HG02884 (cell line): ENCODE data around the gene GATA6.
"Not testable (repeated sequence)": the region's sequence is repeated elsewhere in the genome, so short reads cannot be mapped to it uniquely, and the experiment has no call there.

Source experiments
- ATAC-seq: cut with Tn5 transposase; IDR thresholded peaks from one replicate; pipeline ENCODE4 v1.9.1; 2021; ENCODE audit warnings: mild to moderate bottlenecking, moderate library complexity; ENCODE audit not compliant: unreplicated experiment

Gene GATA6

DNA sequence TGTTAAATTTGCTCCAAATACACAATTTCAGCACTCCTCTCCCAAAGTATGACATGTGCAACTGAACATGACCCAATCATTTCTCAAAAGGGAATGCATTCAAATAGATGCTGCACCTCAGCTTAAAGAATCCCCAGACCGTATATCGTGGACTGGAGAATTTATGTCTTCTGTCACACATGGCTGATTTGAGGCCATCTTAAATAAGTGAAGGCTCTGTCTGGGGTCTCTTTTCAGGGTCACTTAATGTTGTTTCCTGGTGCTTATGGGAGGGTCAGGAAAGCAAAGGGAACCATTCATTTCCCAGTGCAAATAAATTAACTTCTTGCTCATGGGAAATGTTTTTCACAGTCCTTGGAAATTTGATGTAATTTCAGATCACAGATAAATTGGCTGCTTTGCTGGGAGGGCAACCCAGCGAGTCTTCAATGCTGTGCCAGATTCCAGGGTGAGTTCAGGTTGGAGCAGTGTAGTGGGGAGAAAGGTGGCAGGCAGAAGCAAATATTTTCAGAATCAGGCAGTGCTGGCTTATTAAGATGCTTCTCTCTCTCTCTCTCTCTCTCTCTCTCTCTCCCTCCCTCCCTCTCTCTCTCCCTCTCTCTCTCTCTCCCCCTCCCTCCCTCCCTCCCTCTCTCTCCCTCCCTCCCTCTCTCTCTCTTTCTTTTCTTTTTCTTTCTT lies 34.3 kb downstream of the GATA6 start:
- ATAC-seq, result no peak

DNA sequence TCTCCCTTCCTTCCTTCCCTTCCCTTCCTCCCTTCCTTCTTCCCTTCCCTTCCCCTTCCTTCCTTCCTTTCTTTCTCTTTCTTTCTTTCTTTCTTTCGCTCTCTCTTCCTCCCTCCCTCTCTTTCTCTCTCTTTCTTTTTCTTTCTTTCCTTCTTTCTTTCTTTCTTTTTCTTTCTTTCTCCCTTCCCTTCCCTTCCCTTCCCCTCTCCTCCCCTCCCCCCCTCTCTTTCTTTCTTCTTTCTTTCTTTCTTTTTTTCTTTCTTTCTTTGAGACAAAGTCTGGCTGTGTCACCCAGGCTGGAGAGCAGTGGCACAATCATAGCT lies 34.8 kb downstream of the GATA6 start:
- no peak for ATAC-seq

DNA sequence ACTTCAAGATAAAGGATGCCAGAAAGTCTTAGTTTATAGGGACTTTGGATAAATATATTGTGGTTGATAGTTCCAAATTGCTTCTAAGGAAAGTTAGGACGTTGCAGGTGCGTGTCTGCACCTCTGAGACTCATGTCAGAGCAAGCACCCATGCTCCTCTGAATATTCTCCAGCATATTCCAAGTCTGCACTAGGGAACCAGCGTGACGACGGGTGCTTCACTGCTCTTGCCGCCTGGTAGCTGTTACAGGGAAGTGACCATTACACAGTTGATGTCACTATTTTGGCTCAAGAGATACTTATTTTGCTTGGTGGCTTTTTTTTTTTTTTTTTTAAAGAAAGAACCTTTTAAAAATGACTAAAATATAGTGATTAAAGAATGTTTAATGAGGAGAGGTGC lies 35.6 kb downstream of the GATA6 start:
- ATAC-seq, result no peak

DNA sequence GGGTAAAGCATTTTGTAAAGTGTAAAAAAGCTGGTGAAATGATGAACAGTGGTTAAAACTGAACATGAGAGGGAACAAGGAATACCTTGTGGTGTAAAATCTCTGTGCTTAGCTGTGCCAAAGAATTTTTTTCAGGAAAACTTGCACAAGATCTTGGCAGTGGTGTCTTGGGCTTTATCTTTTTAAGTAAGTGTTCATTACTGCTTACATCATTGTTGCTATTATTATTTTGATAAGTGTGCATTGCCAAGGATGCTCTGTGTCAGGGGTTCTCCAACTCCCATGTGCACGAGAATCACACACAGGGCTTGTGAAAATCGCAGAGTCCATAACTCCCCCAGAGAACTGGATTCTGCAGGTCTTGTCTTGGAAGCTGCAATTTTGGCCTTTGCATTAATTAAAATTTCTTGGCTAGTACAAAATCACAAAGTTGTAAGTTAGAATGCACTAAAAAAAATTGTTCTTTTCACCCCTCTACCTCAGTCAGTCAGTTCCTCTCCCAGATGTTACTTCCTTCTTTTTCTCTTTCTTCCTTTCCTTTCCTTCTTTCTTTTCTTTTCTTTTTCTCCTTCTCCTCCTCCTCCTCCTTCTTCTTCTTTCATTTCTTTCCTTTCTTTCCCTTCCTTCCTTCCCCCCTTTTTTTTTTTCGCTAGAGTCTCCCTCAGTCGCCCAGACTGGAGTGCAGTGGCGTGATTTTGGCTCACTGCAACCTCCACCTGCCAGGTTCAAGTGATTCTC lies 37.8 kb downstream of the GATA6 start:
- ATAC-seq, result no peak

DNA sequence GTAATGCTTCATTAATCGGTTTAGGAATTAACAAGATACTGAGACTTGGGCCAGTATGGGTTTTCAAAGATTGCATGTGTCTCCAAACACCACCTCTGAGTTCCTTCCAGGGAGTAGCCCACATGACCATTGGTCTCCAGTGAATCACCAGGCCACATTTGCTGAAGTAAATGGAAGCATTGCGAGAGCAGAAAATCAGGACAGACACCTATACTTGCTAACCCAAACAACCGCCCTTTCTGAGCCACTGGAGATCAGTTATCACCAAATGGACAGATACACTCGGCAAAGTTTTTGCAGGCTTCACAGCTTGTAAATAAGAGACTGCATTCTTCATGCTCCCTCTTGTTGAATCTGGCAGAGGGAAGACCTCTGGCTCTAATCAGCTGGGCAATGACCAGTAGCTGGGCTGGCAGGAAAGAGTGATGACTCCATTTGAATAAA lies 40.9 kb downstream of the GATA6 start:
- no peak for ATAC-seq

DNA sequence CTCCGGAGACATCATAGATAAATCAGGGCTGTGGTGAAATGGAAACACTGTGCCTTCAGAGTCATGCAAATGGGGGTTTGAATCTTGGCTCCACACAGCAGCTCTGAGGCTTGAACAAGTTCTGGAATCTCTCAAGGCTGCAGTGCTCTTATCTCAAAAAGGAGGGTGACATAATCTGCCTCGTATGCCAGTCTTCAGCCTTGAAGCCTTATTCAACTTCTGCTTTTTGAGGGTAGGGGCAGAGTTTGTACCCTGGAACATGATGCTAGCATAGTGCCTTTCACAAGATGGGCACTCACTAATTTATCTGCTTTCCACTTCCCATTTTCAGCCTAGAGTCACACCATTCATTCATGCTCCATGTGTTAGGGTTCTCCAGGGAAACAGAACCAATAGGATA lies 42.3 kb downstream of the GATA6 start:
- ATAC-seq, result no peak

DNA sequence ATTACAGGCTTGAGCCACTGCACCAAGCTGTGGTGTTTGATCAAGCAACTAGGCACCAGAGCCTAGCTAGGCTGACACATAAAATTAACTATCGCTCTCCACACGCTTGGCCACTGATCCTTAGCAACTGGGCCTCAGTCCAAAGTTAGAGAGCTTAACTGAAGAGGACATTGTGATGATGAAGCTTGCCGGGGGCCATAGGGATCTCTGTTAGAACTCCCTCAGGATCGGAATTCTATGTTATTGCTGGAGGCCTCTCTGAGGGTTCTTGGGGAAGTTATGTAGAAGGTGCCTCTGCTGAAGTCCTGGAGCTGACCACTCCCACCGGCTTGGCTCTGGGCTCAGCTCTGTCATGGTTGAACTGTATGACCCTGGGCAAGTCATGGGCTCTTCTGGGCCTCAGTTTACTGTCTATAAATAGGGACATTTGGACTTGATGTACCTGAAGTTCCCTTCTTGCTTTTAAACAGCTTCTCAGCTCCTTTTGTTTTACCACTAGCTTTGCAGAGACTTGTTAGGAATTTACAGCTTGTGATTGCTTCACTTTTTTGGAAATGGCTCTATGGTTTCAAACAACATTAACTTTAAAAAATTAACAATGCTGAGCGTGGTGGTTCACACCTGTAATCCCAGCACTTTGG lies 44.1 kb downstream of the GATA6 start:
- ATAC-seq, result no peak

DNA sequence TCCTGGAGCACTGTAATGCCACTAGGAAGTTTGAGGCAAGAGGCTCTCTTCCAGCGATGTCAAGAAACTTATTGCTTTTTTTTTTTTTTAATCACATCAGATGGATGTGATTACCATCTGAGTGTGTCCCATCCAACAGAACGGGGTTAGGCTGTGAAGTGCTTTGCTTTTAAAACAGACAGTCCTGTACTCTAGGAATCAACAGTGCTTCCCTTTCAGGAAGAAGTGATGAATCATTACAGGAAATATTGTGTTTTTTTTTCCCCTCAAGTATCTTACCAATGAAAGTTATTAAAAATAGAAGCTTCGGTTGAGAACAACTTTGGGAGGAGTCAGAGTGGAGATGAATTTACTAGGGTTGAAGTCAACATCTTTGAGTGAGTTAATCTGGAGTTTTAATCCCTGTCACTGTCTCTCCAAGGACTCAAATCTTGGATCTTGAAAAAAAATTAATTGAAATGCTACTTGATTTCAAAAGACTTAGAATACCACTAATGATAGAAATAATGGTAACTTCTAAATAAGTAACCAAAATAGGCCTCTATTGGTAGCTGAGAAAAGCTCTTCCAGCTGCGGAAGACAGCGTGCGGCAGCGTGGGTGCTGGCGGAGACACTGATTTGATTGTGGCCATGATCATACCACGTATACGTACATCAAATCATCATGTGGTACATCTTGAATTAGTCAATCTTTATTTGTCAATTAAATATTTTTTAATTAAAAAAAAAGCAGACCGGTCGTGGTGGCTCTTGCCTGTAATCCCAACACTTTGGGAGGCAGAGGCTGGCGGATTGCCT lies 45.5 kb downstream of the GATA6 start:
- ATAC-seq, result no peak

DNA sequence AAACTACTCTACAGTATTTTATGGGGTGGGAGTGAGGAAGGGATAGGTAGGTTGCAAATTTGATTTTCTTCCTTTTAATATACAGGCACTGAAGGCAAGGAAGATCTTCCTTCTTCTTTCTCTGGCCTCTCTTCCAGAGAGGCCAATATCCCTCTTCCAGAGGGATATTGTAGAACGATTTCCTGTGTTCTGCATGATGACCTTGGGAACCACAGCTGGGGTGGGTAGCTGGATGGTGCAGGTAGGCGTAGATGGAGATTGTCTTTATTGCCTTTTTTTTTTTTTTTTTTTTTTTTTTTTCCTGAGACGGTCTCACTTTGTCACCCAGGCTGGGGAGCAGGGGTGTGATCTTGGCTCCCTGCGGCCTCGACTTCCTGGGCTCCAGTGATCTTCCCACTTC lies 49.4 kb downstream of the GATA6 start:
- ATAC-seq, result no peak

DNA sequence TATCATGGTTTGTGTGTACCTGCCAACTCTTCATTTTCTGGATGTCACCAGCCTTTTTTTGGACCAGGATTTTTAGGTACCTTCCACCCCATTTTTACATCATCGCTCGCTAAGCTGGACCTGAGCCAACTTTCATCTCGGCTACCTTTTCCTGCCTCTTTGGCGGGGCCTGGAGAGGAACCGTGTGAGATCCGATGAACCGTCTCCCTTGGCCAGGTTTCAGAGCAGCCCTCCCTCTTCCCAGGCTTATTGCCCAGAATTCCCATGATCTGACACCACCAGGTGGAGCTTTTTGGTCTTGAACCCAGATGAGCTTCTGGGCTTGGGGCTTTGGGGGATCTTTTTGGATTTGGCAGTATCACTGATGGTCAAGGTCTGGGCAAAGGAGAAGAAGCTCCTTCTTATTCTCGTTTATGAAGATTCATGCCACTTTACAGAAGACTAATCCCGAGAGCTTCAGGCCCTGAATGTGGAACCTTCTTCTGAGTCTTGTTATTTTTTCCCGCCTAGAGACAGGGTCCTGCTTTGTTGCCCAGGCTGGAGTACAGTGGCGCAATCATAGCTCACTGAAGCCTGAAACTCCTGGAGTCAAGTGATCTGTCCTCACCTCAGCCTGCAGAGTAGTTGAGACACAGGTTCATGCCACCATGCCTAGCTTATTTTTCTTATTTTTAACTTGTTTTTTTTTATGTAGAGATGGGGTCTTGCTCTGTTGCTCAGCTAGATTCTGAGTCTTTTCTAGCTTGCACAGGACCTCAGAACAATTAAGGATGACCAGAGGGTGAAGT lies 50.4 kb downstream of the GATA6 start:
- ATAC-seq, result no peak

DNA sequence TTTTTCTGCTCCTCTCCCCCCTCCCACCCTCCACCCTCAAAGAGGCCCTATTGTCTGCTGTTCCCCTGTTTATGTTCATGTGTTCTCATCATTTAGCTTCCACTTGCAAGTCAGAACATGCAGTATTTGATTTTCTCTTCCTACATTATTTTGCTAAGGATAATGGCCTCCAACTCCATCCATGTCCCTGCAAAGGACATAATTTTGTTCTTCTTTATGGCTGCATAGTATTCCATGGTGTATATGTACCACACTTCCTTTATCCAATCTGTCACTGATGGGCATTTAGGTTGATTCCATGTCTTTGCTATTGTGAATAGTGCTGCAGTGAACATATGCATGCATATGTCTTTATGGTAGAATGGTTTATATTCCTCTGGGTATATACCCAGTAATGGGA lies 51.2 kb downstream of the GATA6 start:
- ATAC-seq, result not testable (repeated sequence)

DNA sequence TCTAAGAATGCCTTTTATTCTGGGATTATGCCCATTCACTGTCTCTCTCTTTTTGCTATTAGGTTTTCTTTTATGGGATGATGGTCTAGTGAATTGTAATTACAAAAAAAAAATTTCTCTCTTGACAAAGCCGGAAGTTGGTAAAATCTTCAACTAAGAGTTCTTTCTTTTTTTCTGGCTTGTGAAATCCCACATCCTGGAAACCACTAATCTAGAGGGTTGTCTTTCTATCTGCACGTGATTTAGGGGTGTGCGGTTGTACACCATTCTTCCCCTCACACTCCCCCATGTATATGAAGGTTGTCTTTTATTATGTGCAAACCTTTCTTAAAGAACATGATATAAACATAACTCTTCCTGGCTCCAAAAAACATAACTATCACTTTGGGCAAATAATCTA lies 52.0 kb downstream of the GATA6 start:
- ATAC-seq, result no peak

DNA sequence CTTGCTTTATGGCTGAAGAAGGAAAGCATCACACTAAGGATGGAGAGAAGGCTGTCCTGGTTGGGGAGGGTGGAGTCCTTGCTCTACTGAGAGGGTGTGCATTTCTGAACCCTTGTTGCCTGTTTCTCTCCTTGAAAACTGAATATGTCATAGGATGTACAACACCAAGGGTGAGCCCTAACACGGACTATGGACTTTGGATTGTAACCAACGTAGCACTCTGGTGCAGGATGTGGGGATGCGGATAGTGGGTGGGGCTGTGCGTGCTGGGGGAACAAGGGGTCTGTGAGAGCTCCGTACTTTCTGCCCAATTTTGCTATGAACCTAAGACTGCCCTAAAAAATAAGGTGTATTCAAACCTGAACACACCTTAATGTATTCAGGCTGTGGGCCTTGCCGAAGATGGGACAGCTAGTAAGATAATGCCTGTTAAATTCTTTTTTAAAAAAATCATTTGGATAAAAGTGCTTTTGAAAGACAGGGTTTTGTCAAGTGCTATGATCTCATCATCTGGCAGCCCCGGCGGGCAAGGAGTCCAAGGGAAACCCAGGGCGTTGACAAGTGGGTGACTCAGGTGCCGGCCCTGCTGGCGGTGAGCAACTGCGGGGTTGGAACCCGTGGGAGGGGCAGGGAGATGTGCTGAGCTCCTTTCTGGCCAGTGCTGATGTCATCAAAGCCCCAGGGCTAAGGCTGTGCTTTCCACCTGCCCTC lies 54.0 kb downstream of the GATA6 start:
- no peak for ATAC-seq

DNA sequence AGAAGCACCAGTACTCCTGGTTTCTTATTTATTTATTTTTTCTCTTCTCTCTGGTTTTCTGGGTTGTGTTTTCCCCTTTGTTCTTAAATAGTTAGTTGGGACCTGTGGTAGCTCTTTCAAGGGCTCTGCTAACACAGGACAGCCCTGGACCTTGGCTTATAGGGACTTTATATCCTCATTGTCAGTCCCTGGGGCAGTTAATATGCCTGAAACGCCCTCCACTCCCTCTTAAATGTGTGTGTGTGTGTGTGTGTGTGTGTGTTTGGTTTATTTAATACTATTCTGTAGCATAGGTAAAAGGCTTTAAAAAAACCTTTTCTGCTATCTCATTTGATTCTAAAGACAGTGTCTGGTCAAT lies 54.6 kb downstream of the GATA6 start:
- ATAC-seq, result no peak

DNA sequence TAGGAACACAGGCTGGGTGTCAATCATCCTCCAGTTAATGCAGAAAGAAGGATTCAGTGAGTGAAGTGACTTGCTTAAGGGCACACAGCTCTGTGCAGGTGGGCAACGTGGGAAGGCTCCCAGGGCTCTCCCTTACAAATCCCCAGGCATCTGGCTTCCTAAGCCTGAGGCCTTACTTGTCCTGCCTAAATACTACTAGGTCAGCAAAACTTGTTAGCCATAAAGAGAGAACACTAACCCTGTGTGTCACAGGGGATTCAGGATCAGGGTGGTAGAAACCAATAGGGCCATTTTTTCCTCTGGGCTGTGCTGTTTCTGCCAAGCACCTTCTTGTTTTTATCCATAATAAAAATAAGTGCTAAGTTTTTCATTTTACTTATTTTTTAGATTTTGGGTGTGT lies 55.0 kb downstream of the GATA6 start:
- ATAC-seq, result no peak

DNA sequence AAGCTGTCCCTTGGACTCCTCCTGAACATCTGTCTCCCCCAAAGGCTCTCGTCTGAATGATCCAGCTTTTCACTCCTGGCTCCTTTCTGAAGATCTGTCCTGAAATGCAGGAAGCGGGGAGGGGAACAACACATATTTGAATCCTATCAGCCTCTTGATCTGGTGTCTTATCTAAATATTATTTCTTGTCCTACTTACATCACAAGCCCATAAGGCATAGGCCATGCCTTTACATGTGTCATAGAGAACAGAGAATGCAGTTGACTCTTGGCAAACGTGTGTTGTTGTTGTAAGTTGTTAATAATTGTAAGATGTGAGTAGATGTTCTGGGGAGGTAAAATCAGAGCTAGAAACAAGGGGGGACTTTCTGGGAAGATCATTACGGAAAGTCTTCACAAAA lies 57.4 kb downstream of the GATA6 start:
- ATAC-seq, result no peak

DNA sequence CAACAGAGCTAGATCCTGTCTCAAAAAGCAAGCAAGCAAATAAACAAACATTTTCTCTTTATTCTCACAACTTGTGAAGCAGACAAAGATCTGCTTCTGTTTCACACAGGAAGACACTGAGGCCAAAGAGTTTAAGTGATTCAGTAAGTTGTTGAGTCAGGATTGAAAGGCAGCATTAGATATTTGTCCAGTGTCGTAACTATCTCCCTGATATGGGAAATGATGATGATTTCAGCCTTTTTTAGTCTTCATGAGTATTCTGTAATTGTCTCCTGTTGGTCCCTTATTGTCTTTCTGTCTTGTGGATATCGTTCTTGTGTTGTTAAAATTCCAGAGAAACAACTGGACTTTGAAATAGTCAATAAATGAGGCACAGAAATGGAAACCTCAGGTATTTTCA lies 59.6 kb downstream of the GATA6 start:
- ATAC-seq, result no peak

DNA sequence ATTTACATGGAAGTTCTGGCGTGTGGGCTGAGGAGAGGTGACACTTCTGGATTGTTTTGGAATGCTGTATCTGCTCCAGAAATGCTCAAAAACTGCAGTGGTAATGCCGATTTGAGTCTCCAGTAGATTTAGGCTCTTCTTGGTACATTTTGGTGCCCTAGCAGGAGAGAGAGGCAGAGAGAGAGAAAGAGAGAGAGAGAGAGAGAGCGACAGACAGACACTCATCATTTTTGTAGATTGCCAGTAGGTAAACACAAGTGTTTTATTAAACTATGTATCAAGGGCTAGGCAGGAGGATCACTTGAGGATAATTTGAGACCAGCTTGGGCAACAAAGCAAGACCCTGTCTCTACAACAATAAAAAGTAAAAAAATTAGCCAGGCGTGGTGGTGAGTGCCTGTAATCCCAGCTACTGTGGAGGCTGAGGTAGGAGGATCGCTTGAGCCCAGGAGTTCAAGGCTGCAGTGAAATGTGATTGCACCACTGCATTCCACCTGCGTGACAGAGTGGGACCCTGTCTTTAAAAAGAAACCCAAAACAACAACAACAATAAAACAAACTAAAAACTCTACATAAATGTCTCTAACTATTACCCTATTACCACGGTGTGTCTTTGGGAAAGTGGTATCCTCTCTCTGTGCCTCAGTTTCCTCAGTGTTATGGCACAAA lies 60.2 kb downstream of the GATA6 start:
- no peak for ATAC-seq

DNA sequence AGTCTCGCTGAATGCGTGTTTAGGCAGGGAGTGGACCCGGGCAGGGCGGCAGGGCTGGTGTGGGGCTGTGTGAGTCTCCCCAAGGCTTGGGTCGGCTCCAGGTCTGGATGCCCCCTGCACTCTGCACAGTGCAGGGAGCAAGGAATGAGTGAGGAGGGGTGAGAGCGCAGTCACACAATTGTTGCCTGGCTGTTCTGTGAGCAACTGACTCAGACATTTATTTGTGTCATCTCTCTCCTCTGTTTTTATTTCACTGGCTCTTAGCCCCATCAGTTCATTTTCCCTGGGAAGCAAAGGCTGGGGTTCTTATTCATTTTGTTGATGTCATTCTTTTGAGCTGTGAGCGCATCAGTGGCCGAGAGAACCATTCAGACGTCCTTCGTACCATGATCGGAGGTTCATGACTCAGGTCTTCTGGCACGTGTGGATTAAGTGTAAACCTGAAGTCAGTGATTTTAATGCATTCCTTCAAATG lies 61.1 kb downstream of the GATA6 start:
- ATAC-seq, result no peak

DNA sequence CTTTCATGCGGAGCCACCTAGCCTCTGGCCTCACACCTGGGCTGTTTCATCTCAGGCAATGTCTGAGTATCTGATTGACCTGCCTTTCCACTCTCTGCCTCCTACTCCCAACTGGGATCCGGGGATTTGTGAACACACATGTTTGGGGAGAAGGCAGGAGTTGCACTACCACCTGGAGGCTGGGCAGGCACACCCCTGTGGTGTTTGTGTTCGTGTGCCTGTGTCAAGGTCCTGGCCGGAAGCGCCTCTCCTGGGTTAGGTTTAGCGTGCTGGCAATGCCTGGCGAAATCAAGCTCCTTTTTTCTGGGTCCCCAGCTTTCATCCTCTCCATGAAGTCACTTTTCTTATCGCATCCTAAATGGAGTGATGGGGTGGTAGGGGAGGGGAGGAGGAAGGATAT lies 63.9 kb downstream of the GATA6 start:
- no peak for ATAC-seq
